Liver (tissue), 2 donors: ENCODE results near the gene NDUFAF2.

Experiments
- CTCF ChIP-seq: fragments of 150-350 bp; IDR thresholded peaks from 2 replicates; pipeline ENCODE4 v1.5.1; 2017; ENCODE audit warnings: improper control_type of control experiment, low read depth, low read length; ENCODE audit not compliant: missing input control
- MAX ChIP-seq: IDR thresholded peaks from 2 replicates; pipeline ENCODE4 v1.6.1; 2016; ENCODE audit warnings: antibody characterized with exemption
- donor health status: healthy.

- TF ChIP-seq CTCF, result no peak
- no peak for TF ChIP-seq MAX
These were observed 194.9 kb downstream of the NDUFAF2 start for GRCh38 chr5:61139931-61140330.
